Measurements from ENCODE around the gene IFITM5.

GRCh38 chr11:296171-297050, 2.9 kb downstream of the IFITM5 start:
- no peak for TF ChIP-seq CTCF (IDR thresholded peaks at IDR 0.05)
- no peak for TF ChIP-seq POLR2AphosphoS5 (IDR thresholded peaks at IDR 0.05)

All from suprapubic skin (tissue), 3 donors.